H9 (cell line): ENCODE data around the gene PLK2. TPM values are rescaled to one million over a fixed set of nuclear protein-coding genes. Genes with fewer than 3 reads are reported as not detected.

ENCODE experiments used
- DNase-seq: peaks from one replicate; pipeline ENCODE4 v3.0.0-alpha.2; 2017
- H2AFZ ChIP-seq: one replicate; pipeline ENCODE4 v1.6.1; 2013; ENCODE audit warnings: mild to moderate bottlenecking, low read length, control low read depth, moderate library complexity
- H2AK5ac ChIP-seq: 2 replicates; pipeline ENCODE4 v1.6.1; 2013; ENCODE audit warnings: low read length, control low read depth, mixed read lengths; ENCODE audit not compliant: insufficient read length
- H2BK120ac ChIP-seq: one replicate; pipeline ENCODE4 v1.6.1; 2013; ENCODE audit warnings: low read depth, mild to moderate bottlenecking, low read length, control low read depth, inconsistent platforms; ENCODE audit not compliant: poor library complexity, severe bottlenecking
- H2BK12ac ChIP-seq: 2 replicates; pipeline ENCODE4 v1.6.1; 2013; ENCODE audit warnings: low read length, control low read depth, mixed read lengths, low read depth; ENCODE audit not compliant: insufficient read length
- H2BK15ac ChIP-seq: 2 replicates; pipeline ENCODE4 v1.6.1; 2013; ENCODE audit warnings: low read depth, low read length, control low read depth
- H2BK20ac ChIP-seq: one replicate; pipeline ENCODE4 v1.6.1; 2013; ENCODE audit warnings: low read depth, mild to moderate bottlenecking, low read length, control low read depth, inconsistent platforms; ENCODE audit not compliant: poor library complexity, severe bottlenecking
- H2BK5ac ChIP-seq: 2 replicates; pipeline ENCODE4 v1.6.1; 2013; ENCODE audit warnings: low read length, control low read depth, mixed read lengths; ENCODE audit not compliant: insufficient read length
- H3K14ac ChIP-seq: 2 replicates; pipeline ENCODE4 v1.6.1; 2013; ENCODE audit warnings: low read length, control low read depth; ENCODE audit not compliant: insufficient read depth
- H3K18ac ChIP-seq: 2 replicates; pipeline ENCODE4 v1.6.1; 2013; ENCODE audit warnings: low read depth, mild to moderate bottlenecking, mixed read lengths, low read length, control low read depth; ENCODE audit not compliant: insufficient read length
- H3K23ac ChIP-seq: 2 replicates; pipeline ENCODE4 v1.6.1; 2013; ENCODE audit warnings: low read length, control low read depth, mixed read lengths, low read depth; ENCODE audit not compliant: insufficient read length
- H3K23me2 ChIP-seq: 2 replicates; pipeline ENCODE4 v1.6.1; 2013; ENCODE audit warnings: low read depth, mild to moderate bottlenecking, mixed read lengths, low read length, control low read depth; ENCODE audit not compliant: insufficient read length, poor library complexity, severe bottlenecking
- H3K27ac ChIP-seq: 2 replicates; pipeline ENCODE4 v1.5.1; 2013; ENCODE audit warnings: low read length, control low read depth, mixed read lengths, low read depth; ENCODE audit not compliant: insufficient read length
- H3K27me3 ChIP-seq: 2 replicates; pipeline ENCODE4 v1.6.1; 2013; ENCODE audit warnings: low read length, control low read depth, inconsistent platforms; ENCODE audit not compliant: insufficient read depth
- H3K4ac ChIP-seq: 2 replicates; pipeline ENCODE4 v1.6.1; 2013; ENCODE audit warnings: low read depth, mild to moderate bottlenecking, control low read depth, inconsistent platforms, low read length, moderate library complexity
- H3K4me1 ChIP-seq: 2 replicates; pipeline ENCODE4 v1.6.1; 2013; ENCODE audit warnings: low read length, control low read depth, inconsistent platforms; ENCODE audit not compliant: insufficient read depth
- H3K4me2 ChIP-seq: 2 replicates; pipeline ENCODE4 v1.6.1; 2013; ENCODE audit warnings: low read length, control low read depth, mixed read lengths; ENCODE audit not compliant: insufficient read length, insufficient read depth
- H3K56ac ChIP-seq: 2 replicates; pipeline ENCODE4 v1.6.1; 2013; ENCODE audit warnings: low read depth, mild to moderate bottlenecking, mixed read lengths, low read length, control low read depth; ENCODE audit not compliant: insufficient read length
- H3K79me1 ChIP-seq: 2 replicates; pipeline ENCODE4 v1.6.1; 2013; ENCODE audit warnings: low read depth, mild to moderate bottlenecking, moderate library complexity, low read length, control low read depth, inconsistent platforms; ENCODE audit not compliant: insufficient read depth, poor library complexity, severe bottlenecking
- H3K79me2 ChIP-seq: 2 replicates; pipeline ENCODE4 v1.6.1; 2013; ENCODE audit warnings: low read length, control low read depth, inconsistent platforms; ENCODE audit not compliant: insufficient read depth
- H3K9ac ChIP-seq: 2 replicates; pipeline ENCODE4 v1.6.1; 2013; ENCODE audit warnings: low read length, control low read depth, mixed read lengths; ENCODE audit not compliant: insufficient read length; ENCODE audit errors: extremely low read depth
- H3K9me3 ChIP-seq: one replicate; pipeline ENCODE4 v1.6.1; 2013; ENCODE audit warnings: low read depth, low read length, inconsistent platforms; ENCODE audit not compliant: control insufficient read depth
- H3T11ph ChIP-seq: one replicate; pipeline ENCODE4 v1.6.1; 2013; ENCODE audit warnings: mild to moderate bottlenecking, low read length, control low read depth, inconsistent platforms
- H4K20me1 ChIP-seq: one replicate; pipeline ENCODE4 v1.6.1; 2013; ENCODE audit not compliant: control insufficient read depth, insufficient read length, insufficient read depth
- H4K5ac ChIP-seq: 2 replicates; pipeline ENCODE4 v1.6.1; 2013; ENCODE audit warnings: low read depth, mild to moderate bottlenecking, mixed read lengths, low read length, control low read depth; ENCODE audit not compliant: insufficient read length
- H4K8ac ChIP-seq: replicated peaks from 2 replicates; pipeline ENCODE4 v1.6.1; 2013; ENCODE audit warnings: low read length, control low read depth, mixed read lengths, low read depth; ENCODE audit not compliant: insufficient read length
- H4K91ac ChIP-seq: 2 replicates; pipeline ENCODE4 v1.6.1; 2013; ENCODE audit warnings: low read depth, mild to moderate bottlenecking, moderate library complexity, mixed read lengths, low read length, control low read depth; ENCODE audit not compliant: insufficient read length
- H3K27ac Mint-ChIP-seq, 3 experiments: 2 replicates in 2 of 3; 3 replicates in 1 of 3; pipeline ENCODE4 v1.8.0; 2020 to 2021; ENCODE audit warnings: mixed read lengths in 3 of 3, mild to moderate bottlenecking in 1 of 3, moderate library complexity in 1 of 3
- H3K27me3 Mint-ChIP-seq: 2 replicates; pipeline ENCODE4 v1.8.0; 2021; ENCODE audit warnings: low read depth, mild to moderate bottlenecking, moderate library complexity, mixed read lengths
- H3K36me3 Mint-ChIP-seq, 3 experiments: 2 replicates in 2 of 3; 3 replicates in 1 of 3; pipeline ENCODE4 v1.8.0; 2020 to 2021; ENCODE audit warnings: low read depth in 3 of 3, mixed read lengths in 3 of 3; ENCODE audit not compliant: insufficient read depth in 1 of 3
- H3K4me1 Mint-ChIP-seq, 2 experiments: 2 replicates each; pipeline ENCODE4 v1.8.0; 2020; ENCODE audit warnings: mixed read lengths in 2 of 2
- H3K4me3 Mint-ChIP-seq, 2 experiments: 2 replicates in 1 of 2; 3 replicates in 1 of 2; pipeline ENCODE4 v1.8.0; 2020 to 2021; ENCODE audit warnings: mild to moderate bottlenecking in 2 of 2, mixed read lengths in 2 of 2, moderate library complexity in 1 of 2
- H3K9me3 Mint-ChIP-seq, 2 experiments: 2 replicates in 1 of 2; 3 replicates in 1 of 2; pipeline ENCODE4 v1.8.0; 2020; ENCODE audit warnings: mild to moderate bottlenecking in 2 of 2, mixed read lengths in 2 of 2, moderate library complexity in 1 of 2
- total RNA-seq: library from RNA; stranded (reverse); gene quantifications from 2 replicates; pipeline ENCODE4 v1.2.1, GENCODE V29; 2021
- TF ChIP-seq, protein P1 (sequence below): fragments of 200-600 bp; sonication (generic); conservative IDR thresholded peaks from 3 replicates; pipeline ENCODE4 v1.8.0; 2021; ENCODE audit warnings: antibody characterized with exemption, mild to moderate bottlenecking

PLK2 gene
- total RNA-seq, 1 experiment from 2014 or later = 26.2 TPM

DNA sequence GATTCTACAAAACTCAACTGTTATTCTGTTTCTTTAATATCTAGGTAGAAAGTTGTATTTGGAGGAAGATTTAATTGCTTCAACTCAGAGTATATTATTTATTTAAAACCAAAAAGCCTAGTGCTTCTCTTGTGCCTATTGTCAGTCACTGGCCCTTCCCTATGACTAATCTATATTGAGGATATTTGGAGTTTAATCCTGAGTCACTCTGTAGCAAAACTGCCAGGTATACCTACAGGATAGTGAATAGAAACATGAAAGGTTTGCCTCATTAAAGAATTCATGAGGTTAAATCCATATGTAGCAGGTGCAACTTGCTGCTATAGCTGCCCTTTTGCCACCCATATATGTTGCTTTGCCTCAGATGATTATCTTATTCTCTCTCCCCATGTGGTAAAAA, 15.1 kb downstream of the PLK2 start:
- Histone ChIP-seq H4K20me1 (no peaks in the 10 kb centered on the region), H3K23me2 (no peaks in the 10 kb centered on the region), H4K8ac (no peak overlapping the region), H3K14ac (no peak overlapping the region), H3K27me3 (no peaks in the 10 kb centered on the region), H3K4me2 (no peak overlapping the region), H3K79me1 (no peaks in the 10 kb centered on the region), H2BK15ac (no peak overlapping the region), H3T11ph (no peak overlapping the region), H3K18ac (no peak overlapping the region), H2AFZ (no peak overlapping the region), H3K23ac (no peak overlapping the region), H2AK5ac (no peak overlapping the region), H3K27ac (no peak overlapping the region), H4K5ac (no peak overlapping the region), H3K4me1 (no peaks in the 10 kb centered on the region), H3K79me2 (no peaks in the 10 kb centered on the region), H3K9ac (no peak overlapping the region), H4K91ac (no peak overlapping the region), H3K56ac (no peak overlapping the region), H2BK20ac (no peak overlapping the region), H3K9me3 (no peaks in the 10 kb centered on the region), H3K4ac (no peak overlapping the region), H2BK120ac (no peak overlapping the region), H2BK5ac (no peak overlapping the region), H2BK12ac (no peak overlapping the region)
- Mint-ChIP-seq H3K4me1 (no peaks in the 10 kb centered on the region), H3K4me3 (no peak overlapping the region), H3K9me3 (peaks cover 7 to 9% of the 10 kb centered on the region in 2 experiments; a peak in 3 of 5 replicates), H3K27me3 (no peaks in the 10 kb centered on the region), H3K36me3 (peaks cover 0 to 14% (median 11%) of the 10 kb centered on the region in 3 experiments; a peak in 4 of 7 replicates), H3K27ac (no peak overlapping the region)
- DNase-seq = no peak
- TF ChIP-seq, protein P1, sequence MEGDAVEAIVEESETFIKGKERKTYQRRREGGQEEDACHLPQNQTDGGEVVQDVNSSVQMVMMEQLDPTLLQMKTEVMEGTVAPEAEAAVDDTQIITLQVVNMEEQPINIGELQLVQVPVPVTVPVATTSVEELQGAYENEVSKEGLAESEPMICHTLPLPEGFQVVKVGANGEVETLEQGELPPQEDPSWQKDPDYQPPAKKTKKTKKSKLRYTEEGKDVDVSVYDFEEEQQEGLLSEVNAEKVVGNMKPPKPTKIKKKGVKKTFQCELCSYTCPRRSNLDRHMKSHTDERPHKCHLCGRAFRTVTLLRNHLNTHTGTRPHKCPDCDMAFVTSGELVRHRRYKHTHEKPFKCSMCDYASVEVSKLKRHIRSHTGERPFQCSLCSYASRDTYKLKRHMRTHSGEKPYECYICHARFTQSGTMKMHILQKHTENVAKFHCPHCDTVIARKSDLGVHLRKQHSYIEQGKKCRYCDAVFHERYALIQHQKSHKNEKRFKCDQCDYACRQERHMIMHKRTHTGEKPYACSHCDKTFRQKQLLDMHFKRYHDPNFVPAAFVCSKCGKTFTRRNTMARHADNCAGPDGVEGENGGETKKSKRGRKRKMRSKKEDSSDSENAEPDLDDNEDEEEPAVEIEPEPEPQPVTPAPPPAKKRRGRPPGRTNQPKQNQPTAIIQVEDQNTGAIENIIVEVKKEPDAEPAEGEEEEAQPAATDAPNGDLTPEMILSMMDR = no peak
